Measurements from ENCODE around the gene KCTD4.

The KCTD4 gene

DNA sequence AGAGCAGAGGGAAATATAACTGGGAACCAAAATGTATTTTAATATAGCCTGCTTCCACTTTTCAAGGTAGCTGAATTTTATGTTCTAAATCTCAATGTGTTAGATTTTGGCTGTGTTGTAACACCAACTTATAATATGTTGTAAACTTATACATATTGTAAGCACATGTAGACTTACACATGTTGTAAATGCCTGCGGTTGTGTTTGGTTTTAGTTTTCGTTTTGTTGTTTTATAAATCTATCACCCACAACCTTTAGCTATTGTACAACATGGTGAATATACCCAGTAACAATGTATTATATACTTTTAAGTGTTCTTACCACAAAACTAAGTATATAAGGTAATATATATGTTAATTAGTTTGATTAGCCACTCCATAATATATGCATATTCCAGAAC lies 15.6 kb downstream of the KCTD4 start:
- Histone ChIP-seq H3K4me3 (ENCODE audit: low read length) (no peak overlapping the region), H3K36me3 (ENCODE audit: control insufficient read depth, insufficient read depth, low read length) (no peaks in the 10 kb centered on the region), H3K4me1 (ENCODE audit: control insufficient read depth, insufficient read depth, low read length) (peaks cover 3% of the 10 kb centered on the region), H3K27me3 (ENCODE audit: control insufficient read depth, insufficient read depth, low read length) (no peaks in the 10 kb centered on the region), H3K27ac (ENCODE audit: low read depth, low read length) (no peak overlapping the region), H3K9ac (ENCODE audit: low read length) (no peak overlapping the region)

DNA sequence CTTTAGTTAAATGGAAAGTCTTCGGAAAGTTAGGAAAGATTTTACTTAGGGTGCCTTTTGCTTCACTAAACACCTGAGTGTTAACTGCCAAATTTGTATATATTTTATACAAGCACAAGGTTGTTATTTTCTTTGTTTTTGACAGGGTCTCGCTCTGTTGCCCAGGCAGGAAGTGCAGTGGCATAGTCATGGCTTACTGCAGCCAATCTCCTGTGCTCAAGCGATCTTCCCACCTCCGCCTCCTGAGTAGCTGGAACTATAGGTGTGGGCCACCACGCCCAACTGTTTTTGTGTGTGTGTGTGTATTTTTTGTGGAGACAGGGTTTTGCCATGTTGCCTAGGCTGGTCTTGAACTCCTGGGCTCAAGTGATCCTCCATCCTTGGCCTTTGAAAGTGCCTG lies 16.2 kb downstream of the KCTD4 start:
- no peak overlapping the region for H3K9ac ChIP-seq (ENCODE audit: low read length)

DNA sequence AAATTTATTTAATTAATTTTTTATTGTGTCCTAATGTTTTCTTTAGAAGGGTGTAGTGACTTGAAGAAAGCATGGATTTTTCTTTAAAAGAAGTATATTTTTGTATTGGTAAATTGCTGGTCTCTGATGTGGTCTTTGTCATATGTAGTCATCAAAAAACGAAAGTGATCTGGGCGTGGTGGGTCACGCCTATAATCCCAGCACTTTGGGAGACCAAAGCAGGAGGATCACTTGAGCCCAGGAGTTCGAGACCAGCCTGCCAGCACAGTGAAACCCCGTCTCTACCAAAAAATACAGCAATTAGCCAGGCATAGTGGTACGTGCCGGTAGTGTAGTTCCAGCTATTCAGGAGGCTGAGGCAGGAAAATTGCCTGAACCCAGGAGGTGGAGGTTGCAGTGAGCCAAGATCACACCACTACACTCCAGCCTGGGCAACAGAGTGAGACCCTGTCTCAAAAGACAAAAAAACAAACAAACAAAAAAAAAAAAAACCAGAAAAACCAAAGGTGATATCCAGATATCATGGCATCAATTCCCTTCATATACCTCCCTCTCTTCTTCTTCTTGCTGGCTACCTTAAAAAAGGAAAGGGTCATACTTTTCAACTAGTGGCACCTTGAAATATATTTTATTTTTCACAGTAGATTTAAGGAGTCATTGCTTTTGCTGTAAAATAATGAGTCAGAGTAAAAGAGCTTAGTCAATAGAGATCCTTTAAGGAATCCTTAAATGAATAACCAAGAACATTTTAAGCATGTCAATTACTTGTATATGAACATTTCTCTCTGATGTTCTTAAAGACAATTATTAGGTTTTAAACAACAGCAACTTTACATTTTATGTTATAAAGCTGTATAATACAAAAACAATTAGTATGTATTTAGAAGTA lies 19.9 kb downstream of the KCTD4 start:
- Histone ChIP-seq H3K36me3 (ENCODE audit: control insufficient read depth, insufficient read depth, low read length) (no peaks in the 10 kb centered on the region), H3K27ac (ENCODE audit: low read depth, low read length) (no peak overlapping the region), H3K27me3 (ENCODE audit: control insufficient read depth, insufficient read depth, low read length) (no peaks in the 10 kb centered on the region), H3K4me1 (ENCODE audit: control insufficient read depth, insufficient read depth, low read length) (peaks cover 3% of the 10 kb centered on the region), H3K9ac (ENCODE audit: low read length) (no peak overlapping the region), H3K4me3 (ENCODE audit: low read length) (no peak overlapping the region)

More for the DNA sequence above, 16.2 kb downstream of the KCTD4 start:
- Histone ChIP-seq H3K36me3 (ENCODE audit: control insufficient read depth, insufficient read depth, low read length) (no peaks in the 10 kb centered on the region), H3K4me1 (ENCODE audit: control insufficient read depth, insufficient read depth, low read length) (peaks cover 3% of the 10 kb centered on the region), H3K4me3 (ENCODE audit: low read length) (no peak overlapping the region), H3K27me3 (ENCODE audit: control insufficient read depth, insufficient read depth, low read length) (no peaks in the 10 kb centered on the region), H3K27ac (ENCODE audit: low read depth, low read length) (no peak overlapping the region)

DNA sequence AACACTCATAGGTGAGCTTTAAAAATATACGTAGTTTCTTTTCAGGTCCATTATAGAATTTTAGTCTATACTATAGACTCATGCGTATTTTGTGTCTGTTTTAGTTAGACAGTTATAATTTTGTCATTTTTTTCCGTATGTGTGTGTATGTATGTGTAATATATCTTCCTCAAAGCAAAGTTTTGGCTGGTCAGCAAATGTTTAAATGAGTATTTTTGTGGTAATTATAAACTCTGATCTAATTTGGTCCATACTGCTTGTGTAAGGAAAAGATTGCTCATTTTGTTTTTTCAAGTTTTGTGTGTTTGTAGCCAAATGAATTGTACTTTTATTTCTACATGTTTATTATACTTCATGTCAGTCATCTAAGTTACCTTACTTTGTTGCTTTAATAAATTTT lies 20.5 kb downstream of the KCTD4 start:
- H3K9ac ChIP-seq (ENCODE audit: low read length), result no peak overlapping the region
- H3K27ac ChIP-seq (ENCODE audit: low read depth, low read length), result no peak overlapping the region
- H3K4me1 ChIP-seq (ENCODE audit: control insufficient read depth, insufficient read depth, low read length), result peaks cover 3% of the 10 kb centered on the region
- no peaks in the 10 kb centered on the region for H3K27me3 ChIP-seq (ENCODE audit: control insufficient read depth, insufficient read depth, low read length)
- no peak overlapping the region for H3K4me3 ChIP-seq (ENCODE audit: low read length)
- H3K36me3 ChIP-seq (ENCODE audit: control insufficient read depth, insufficient read depth, low read length), result no peaks in the 10 kb centered on the region

DNA sequence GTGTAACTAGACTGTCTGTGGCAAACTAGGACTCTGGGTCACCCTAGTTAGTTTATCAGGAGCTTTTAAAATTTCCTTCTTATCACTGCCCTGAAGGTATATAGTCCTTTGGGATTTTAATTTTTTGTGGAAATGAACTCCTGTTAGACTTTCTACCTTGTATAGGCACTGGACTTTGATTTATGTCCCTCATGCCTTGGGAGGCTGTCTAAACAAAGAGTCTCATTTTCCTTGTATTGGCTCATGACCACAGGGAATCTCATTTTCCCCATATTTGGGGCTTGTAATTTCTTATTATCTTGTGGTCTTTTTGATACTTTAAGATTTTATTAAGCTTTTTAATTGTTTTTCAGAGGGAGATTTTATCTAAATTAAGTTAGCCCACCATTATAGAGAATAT lies 21.4 kb downstream of the KCTD4 start:
- peaks cover 3% of the 10 kb centered on the region for H3K4me1 ChIP-seq (ENCODE audit: control insufficient read depth, insufficient read depth, low read length)
- H3K27ac ChIP-seq (ENCODE audit: low read depth, low read length), result no peak overlapping the region
- no peaks in the 10 kb centered on the region for H3K27me3 ChIP-seq (ENCODE audit: control insufficient read depth, insufficient read depth, low read length)
- H3K4me3 ChIP-seq (ENCODE audit: low read length), result no peak overlapping the region
- no peak overlapping the region for H3K9ac ChIP-seq (ENCODE audit: low read length)
- no peaks in the 10 kb centered on the region for H3K36me3 ChIP-seq (ENCODE audit: control insufficient read depth, insufficient read depth, low read length)

DNA sequence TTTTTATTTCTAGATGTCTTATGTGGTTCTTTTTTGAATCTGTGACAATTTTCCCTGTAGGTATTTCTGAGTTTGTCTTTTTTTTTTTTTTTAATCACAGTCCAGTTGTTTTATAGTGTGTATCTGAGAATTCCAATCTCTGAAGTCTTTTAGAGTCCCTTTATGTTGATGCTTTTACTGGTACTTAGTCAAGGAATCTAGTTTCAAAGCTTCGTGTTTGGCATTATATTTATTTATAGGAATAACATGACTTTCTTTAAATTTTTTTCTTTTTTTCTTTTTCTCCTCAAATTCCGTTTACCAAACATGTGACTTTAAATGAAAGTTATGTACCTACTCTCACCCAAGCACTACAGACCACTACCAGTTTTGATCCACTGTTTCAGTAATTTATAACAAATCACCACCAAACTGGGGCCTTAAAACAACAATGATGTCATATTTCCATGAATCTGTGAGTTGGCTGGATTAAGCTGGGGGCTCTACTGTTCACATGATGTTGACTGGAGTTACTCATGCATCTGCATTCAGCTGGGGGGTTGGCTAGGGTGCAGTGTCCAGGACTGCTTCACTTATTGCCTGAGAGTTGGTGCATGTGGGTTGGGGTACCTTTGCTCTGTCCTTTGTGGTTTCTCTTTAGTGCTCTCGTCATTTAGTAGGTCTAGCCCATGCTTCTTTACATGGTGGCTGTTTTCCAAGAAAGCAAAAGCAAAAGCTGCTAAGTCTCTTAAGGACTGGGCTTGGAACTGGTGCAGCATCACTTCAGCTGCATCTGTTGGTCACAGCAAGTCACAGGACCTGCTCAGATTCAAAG lies 22.3 kb downstream of the KCTD4 start:
- no peak overlapping the region for H3K27ac ChIP-seq (ENCODE audit: low read depth, low read length)

DNA sequence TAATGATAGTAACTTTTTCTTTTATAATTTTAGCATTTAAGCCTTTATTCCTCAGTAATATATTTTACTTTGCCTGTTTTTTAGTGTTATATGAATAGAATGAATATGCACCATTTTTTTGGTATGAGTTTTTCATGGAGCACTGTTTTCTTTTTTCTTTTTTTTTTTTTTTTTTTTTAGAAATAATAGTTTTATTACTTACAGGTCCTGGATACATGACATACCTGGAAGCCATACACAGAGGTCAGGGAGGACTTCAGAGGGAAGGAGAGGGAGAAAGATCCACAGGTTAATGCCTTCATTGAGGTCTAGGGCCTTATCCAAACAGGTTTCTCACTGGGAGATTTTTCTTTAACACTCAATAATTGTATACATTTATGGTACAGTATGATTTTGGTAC lies 26.4 kb downstream of the KCTD4 start:
- no peaks in the 10 kb centered on the region for H3K27me3 ChIP-seq (ENCODE audit: control insufficient read depth, insufficient read depth, low read length)

More for the DNA sequence above, 22.3 kb downstream of the KCTD4 start:
- Histone ChIP-seq H3K9ac (ENCODE audit: low read length) (no peak overlapping the region), H3K4me3 (ENCODE audit: low read length) (no peak overlapping the region), H3K4me1 (ENCODE audit: control insufficient read depth, insufficient read depth, low read length) (peaks cover 3% of the 10 kb centered on the region), H3K27me3 (ENCODE audit: control insufficient read depth, insufficient read depth, low read length) (no peaks in the 10 kb centered on the region), H3K36me3 (ENCODE audit: control insufficient read depth, insufficient read depth, low read length) (no peaks in the 10 kb centered on the region)

DNA sequence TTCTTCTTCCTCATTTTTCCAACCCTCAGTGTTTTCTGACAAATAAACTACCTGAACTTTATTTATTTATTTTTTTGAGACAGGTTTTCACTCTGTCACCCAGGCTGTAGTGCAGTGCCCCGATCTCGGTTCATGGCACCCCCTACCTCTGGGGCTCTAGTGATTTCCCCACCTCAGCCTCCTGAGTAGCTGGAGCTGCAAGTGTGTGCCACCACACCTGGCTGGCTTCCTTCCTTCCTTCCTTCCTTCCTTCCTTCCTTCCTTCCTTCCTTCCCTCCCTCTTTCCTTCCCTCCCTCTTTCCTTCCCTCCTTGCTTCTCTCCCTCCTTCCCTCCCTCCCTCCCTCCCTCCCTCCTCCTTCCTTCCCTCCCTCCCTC lies 32.3 kb downstream of the KCTD4 start:
- Histone ChIP-seq H3K27ac (ENCODE audit: low read depth, low read length) (no peak overlapping the region), H3K36me3 (ENCODE audit: control insufficient read depth, insufficient read depth, low read length) (no peaks in the 10 kb centered on the region), H3K4me1 (ENCODE audit: control insufficient read depth, insufficient read depth, low read length) (no peaks in the 10 kb centered on the region), H3K4me3 (ENCODE audit: low read length) (no peak overlapping the region), H3K27me3 (ENCODE audit: control insufficient read depth, insufficient read depth, low read length) (no peaks in the 10 kb centered on the region), H3K9ac (ENCODE audit: low read length) (no peak overlapping the region)

More for the DNA sequence above, 26.4 kb downstream of the KCTD4 start:
- Histone ChIP-seq H3K9ac (ENCODE audit: low read length) (no peak overlapping the region), H3K4me1 (ENCODE audit: control insufficient read depth, insufficient read depth, low read length) (no peaks in the 10 kb centered on the region), H3K27ac (ENCODE audit: low read depth, low read length) (no peak overlapping the region), H3K4me3 (ENCODE audit: low read length) (no peak overlapping the region), H3K36me3 (ENCODE audit: control insufficient read depth, insufficient read depth, low read length) (no peaks in the 10 kb centered on the region)

DNA sequence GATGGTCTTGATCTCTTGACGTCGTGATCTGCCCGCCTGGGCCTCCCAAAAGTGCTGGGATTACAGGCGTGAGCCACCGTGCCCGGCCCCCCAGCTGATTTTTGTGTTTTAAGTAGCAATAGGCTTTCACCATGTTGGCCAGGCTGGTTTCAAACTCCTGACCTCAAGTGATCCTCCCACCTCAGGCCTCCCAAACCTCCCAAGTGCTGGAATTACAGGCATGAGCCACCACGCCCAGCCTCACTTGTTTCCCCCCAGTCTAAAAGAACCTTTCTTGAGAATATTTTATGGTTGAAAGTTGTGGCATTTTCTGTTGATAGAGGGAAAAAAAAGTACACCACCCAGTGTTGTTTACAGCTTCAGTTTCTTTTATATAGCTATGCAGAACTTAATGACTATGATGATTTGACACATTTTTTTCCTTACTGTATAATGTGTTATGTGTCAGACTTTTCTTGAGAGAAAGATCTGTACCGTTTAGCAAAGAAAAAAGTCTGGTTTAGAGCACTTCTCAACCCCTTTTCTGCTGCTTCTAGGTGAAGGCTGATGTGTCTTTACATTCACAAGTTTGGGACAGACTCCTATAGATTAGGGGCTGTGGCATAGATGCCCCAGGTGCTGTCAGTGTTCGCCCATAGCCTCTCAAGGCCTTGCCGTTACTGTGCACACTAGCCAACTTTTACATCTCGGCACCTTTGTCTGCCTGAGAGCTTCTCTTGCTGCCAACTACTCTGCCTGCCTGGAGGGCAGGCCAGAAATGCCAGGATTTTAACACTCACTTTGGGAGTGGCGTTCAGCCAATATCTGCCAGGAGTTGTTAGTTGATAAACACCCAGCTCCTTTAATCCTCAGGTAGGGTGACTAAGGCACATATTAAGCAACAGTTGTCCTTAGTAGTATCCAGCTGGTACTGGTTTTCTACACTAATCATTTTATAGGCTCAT lies 33.0 kb downstream of the KCTD4 start:
- H3K27ac ChIP-seq (ENCODE audit: low read depth, low read length), result no peak overlapping the region
- no peak overlapping the region for H3K9ac ChIP-seq (ENCODE audit: low read length)
- H3K36me3 ChIP-seq (ENCODE audit: control insufficient read depth, insufficient read depth, low read length), result no peaks in the 10 kb centered on the region
- H3K4me1 ChIP-seq (ENCODE audit: control insufficient read depth, insufficient read depth, low read length), result no peaks in the 10 kb centered on the region
- no peak overlapping the region for H3K4me3 ChIP-seq (ENCODE audit: low read length)
- no peaks in the 10 kb centered on the region for H3K27me3 ChIP-seq (ENCODE audit: control insufficient read depth, insufficient read depth, low read length)

DNA sequence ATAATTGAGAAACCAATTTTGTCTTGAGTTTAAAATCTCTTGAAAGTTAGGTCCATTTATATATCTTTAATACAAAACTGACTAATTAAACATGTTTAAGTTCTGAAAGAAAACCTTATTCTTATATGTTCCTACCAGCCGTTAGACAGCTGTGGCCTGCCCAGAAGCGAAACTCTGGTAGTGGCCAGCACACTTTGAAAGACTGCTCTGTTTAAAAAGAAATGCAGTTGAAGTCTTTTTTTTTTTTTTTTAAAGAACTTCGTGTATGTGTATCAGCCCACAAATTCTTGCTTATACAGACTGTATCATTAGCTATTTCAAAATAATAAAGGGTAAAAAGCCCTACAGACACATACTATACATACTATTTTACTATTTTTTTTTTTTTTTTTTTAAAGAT lies 34.0 kb downstream of the KCTD4 start:
- H3K4me3 ChIP-seq (ENCODE audit: low read length), result no peak overlapping the region
- no peaks in the 10 kb centered on the region for H3K36me3 ChIP-seq (ENCODE audit: control insufficient read depth, insufficient read depth, low read length)
- H3K27me3 ChIP-seq (ENCODE audit: control insufficient read depth, insufficient read depth, low read length), result no peaks in the 10 kb centered on the region
- no peak overlapping the region for H3K9ac ChIP-seq (ENCODE audit: low read length)
- H3K4me1 ChIP-seq (ENCODE audit: control insufficient read depth, insufficient read depth, low read length), result peaks cover 8% of the 10 kb centered on the region
- H3K27ac ChIP-seq (ENCODE audit: low read depth, low read length), result no peak overlapping the region

DNA sequence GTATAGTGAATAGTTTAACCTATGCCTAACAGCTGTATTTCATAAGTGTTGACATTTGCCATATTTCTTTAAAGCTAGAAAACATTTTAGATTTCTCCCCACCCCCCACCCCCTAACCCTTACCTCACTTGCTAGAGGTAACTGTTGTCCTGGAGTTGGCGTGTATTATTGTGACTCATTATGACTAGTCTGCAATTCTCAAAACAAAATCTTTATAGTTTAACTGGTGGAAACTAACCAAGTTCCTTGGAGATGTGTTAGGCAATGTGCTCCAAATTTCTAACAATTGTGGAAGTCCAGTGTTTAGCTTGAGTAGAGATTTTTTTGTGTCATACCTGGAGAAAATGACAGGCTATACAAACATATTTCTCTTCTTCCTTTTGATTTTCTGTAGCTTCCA lies 38.0 kb downstream of the KCTD4 start:
- Histone ChIP-seq H3K27me3 (ENCODE audit: control insufficient read depth, insufficient read depth, low read length) (no peaks in the 10 kb centered on the region), H3K9ac (ENCODE audit: low read length) (no peak overlapping the region), H3K4me3 (ENCODE audit: low read length) (no peak overlapping the region), H3K27ac (ENCODE audit: low read depth, low read length) (peak overlapping the region; percentile 65), H3K4me1 (ENCODE audit: control insufficient read depth, insufficient read depth, low read length) (peaks cover 8% of the 10 kb centered on the region), H3K36me3 (ENCODE audit: control insufficient read depth, insufficient read depth, low read length) (no peaks in the 10 kb centered on the region)

DNA sequence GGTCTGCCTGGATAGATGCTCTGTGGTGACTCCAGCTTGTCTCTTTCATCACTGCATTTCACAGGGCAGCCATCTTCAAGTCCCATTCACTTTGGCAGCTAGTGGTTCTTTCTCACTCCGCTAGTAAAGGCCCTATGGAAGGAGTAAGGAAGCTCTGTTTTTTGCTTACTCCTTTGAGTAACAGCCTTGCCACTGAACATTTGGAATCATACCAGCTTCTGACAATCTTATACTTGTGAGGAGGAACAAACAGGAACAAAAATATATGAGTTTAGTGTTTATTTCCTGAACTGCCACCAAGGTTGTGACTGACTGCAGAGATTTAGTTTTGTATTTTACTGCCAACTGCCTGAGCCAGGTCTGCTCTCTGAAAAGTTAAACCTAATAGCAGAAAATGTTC lies 38.7 kb downstream of the KCTD4 start:
- Histone ChIP-seq H3K4me1 (ENCODE audit: control insufficient read depth, insufficient read depth, low read length) (peaks cover 8% of the 10 kb centered on the region), H3K27ac (ENCODE audit: low read depth, low read length) (peak overlapping the region; percentile 65), H3K4me3 (ENCODE audit: low read length) (no peak overlapping the region), H3K9ac (ENCODE audit: low read length) (no peak overlapping the region), H3K27me3 (ENCODE audit: control insufficient read depth, insufficient read depth, low read length) (no peaks in the 10 kb centered on the region), H3K36me3 (ENCODE audit: control insufficient read depth, insufficient read depth, low read length) (no peaks in the 10 kb centered on the region)

Data from rectal smooth muscle tissue (tissue), 1 donor.